Panc1 (cell line): Measurements from ENCODE around the gene WASF3. TPM values are rescaled to one million over a fixed set of nuclear protein-coding genes. Genes with fewer than 3 reads are reported as not detected.

Source experiments
- ATAC-seq: fragments of 200-7000 bp; cut with Tn5 transposase; 2 replicates; pipeline ENCODE4 v1.9.1; 2020; ENCODE audit warnings: mild to moderate bottlenecking, moderate library complexity
- BruUV-seq: library from RNA; stranded (reverse); fragments of 400-500 nt; replicated peaks from 2 replicates; lab custom pipeline; 2021; lab: Mats Ljungman, UMichigan
- CTCF ChIA-PET: fragments of 300-600 bp; sonication (Branson Sonifier 250); formaldehyde crosslinking; loops from one replicate; lab custom pipeline; 2022; ENCODE audit warnings: antibody characterized with exemption; lab: Charles Lee
- POLR2A ChIA-PET: fragments of 300-600 bp; sonication (Branson Sonifier 250); formaldehyde crosslinking; loops from one replicate; lab custom pipeline; 2022; ENCODE audit warnings: antibody characterized with exemption; lab: Charles Lee
- DNase-seq: peaks from one replicate; pipeline ENCODE4 v3.0.0-alpha.2; 2010; ENCODE audit warnings: low read depth, low spot score
- H3K27ac ChIP-seq: 2 replicates; pipeline ENCODE4 v1.5.1; 2011; ENCODE audit warnings: mild to moderate bottlenecking, low read length, inconsistent platforms
- H3K27me3 ChIP-seq: fragments of 200-500 bp; sonication (Bioruptor generic); 2 replicates; pipeline ENCODE4 v1.6.0; 2014; ENCODE audit warnings: low read length, inconsistent platforms; ENCODE audit not compliant: control insufficient read depth, insufficient read depth
- H3K36me3 ChIP-seq: fragments of 200-500 bp; sonication (Bioruptor generic); 2 replicates; pipeline ENCODE4 v1.5.1; 2014; ENCODE audit warnings: inconsistent platforms, mild to moderate bottlenecking, low read length, moderate library complexity; ENCODE audit not compliant: control insufficient read depth, insufficient read depth
- H3K4me1 ChIP-seq: 2 replicates; pipeline ENCODE4 v1.5.1; 2011; ENCODE audit warnings: inconsistent platforms, mild to moderate bottlenecking, low read length, moderate library complexity; ENCODE audit not compliant: control insufficient read depth, insufficient read depth
- H3K4me3 ChIP-seq, 2 experiments: 2 replicates each; pipeline ENCODE4 v1.5.1; 2011 to 2012; ENCODE audit warnings: low read depth in 2 of 2, low read length in 2 of 2, mild to moderate bottlenecking in 2 of 2, inconsistent platforms in 1 of 2, moderate library complexity in 1 of 2
- H3K9me3 ChIP-seq: fragments of 200-500 bp; sonication (Bioruptor generic); 2 replicates; pipeline ENCODE4 v1.5.1; 2014; ENCODE audit warnings: low read depth, mild to moderate bottlenecking, inconsistent platforms, low read length, moderate library complexity; ENCODE audit not compliant: control insufficient read depth, insufficient read depth
- CTCF ChIP-seq: fragments of 450-650 bp; IDR thresholded peaks from 2 replicates; pipeline ENCODE4 v1.5.1; 2017; ENCODE audit warnings: mild to moderate bottlenecking
- POLR2AphosphoS5 ChIP-seq: IDR thresholded peaks from 2 replicates; pipeline ENCODE4 v1.6.1; 2012; ENCODE audit warnings: mild to moderate bottlenecking, low read depth, low read length, moderate library complexity
- REST ChIP-seq, 2 experiments: IDR thresholded peaks; 2 replicates each; pipeline ENCODE4 v1.6.1; 2011 to 2012; ENCODE audit warnings: low read depth in 2 of 2, control low read depth in 1 of 2, low read length in 1 of 2, mild to moderate bottlenecking in 1 of 2, moderate library complexity in 1 of 2; ENCODE audit not compliant: insufficient read depth in 1 of 2
- SIN3A ChIP-seq: IDR thresholded peaks from 2 replicates; pipeline ENCODE4 v1.6.1; 2012; ENCODE audit warnings: low read depth, mild to moderate bottlenecking, low read length, moderate library complexity, borderline replicate concordance; ENCODE audit not compliant: insufficient read depth
- TCF7L2 ChIP-seq: IDR thresholded peaks from 2 replicates; pipeline ENCODE4 v1.6.1; 2011; ENCODE audit warnings: mild to moderate bottlenecking, low read depth, low read length, inconsistent platforms
- in situ Hi-C: cut with HindIII; loops from 2 replicates; pipeline ENCODE4 v1.10.0; 2016; ENCODE audit warnings: low sequenced_read_pairs, low pct_unique_long_range_greater_than_20kb
- intact Hi-C: fragments of 100-400 bp; cut with micrococcal nuclease; formaldehyde crosslinking; loops from one replicate; pipeline ENCODE4 v1.10.0; 2022; ENCODE audit not compliant: unreplicated experiment
- total RNA-seq: library from RNA; stranded (reverse); gene quantifications from one replicate; pipeline ENCODE4 v1.2.1, GENCODE V29; 2021; ENCODE audit not compliant: unreplicated experiment

The WASF3 gene
- total RNA-seq, 1 experiment from 2014 or later = 20.2 TPM

GRCh38 chr13:26596458-26596857, 39.0 kb downstream of the WASF3 start:
- H3K9me3 ChIP-seq = peaks cover 4% of the 10 kb centered on the region
- H3K27me3 ChIP-seq = no peaks in the 10 kb centered on the region
- TF ChIP-seq REST (IDR thresholded peaks at IDR 0.05; ENCODE audit: insufficient read depth in 1 of 2, low read depth in 2 of 2, low read length in 1 of 2) = no peak
- TF ChIP-seq SIN3A = no peak
- no peak for TF ChIP-seq CTCF
- no peak for TF ChIP-seq POLR2AphosphoS5
- TF ChIP-seq TCF7L2 = no peak
- H3K4me3 ChIP-seq = no peak overlapping the region
- H3K27ac ChIP-seq = no peak overlapping the region
- no peaks in the 10 kb centered on the region for H3K36me3 ChIP-seq
- CTCF ChIA-PET = no interaction called here
- intact Hi-C loops = no loop called here
- no TSS peak for BruUV-seq
- no peak for ATAC-seq
- in situ Hi-C loops = no loop called here
- no peak for DNase-seq
- H3K4me1 ChIP-seq = no peaks in the 10 kb centered on the region
- POLR2A ChIA-PET = no interaction called here

GRCh38 chr13:26599403-26599802, 41.9 kb downstream of the WASF3 start:
- no peaks in the 10 kb centered on the region for H3K27me3 ChIP-seq
- intact Hi-C loops = no loop called here
- CTCF ChIA-PET = no interaction called here
- POLR2A ChIA-PET = no interaction called here
- no peaks in the 10 kb centered on the region for H3K4me1 ChIP-seq
- TF ChIP-seq SIN3A (no peak), POLR2AphosphoS5 (no peak), TCF7L2 (no peak)
- H3K27ac ChIP-seq = no peak overlapping the region
- in situ Hi-C loops = no loop called here
- no peak overlapping the region for H3K4me3 ChIP-seq
- ATAC-seq (no peak), DNase-seq (no peak)
- H3K36me3 ChIP-seq = no peaks in the 10 kb centered on the region
- BruUV-seq = no TSS peak
- peaks cover 4% of the 10 kb centered on the region for H3K9me3 ChIP-seq

GRCh38 chr13:26599860-26600259, 42.4 kb downstream of the WASF3 start:
- TF ChIP-seq REST (IDR thresholded peaks at IDR 0.05; ENCODE audit: insufficient read depth in 1 of 2, low read depth in 2 of 2, low read length in 1 of 2) (no peak), TCF7L2 (no peak), POLR2AphosphoS5 (no peak), SIN3A (no peak), CTCF (no peak)
- no peaks in the 10 kb centered on the region for H3K27me3 ChIP-seq
- in situ Hi-C loops = no loop called here
- intact Hi-C loops = no loop called here
- H3K36me3 ChIP-seq = no peaks in the 10 kb centered on the region
- H3K9me3 ChIP-seq = peaks cover 4% of the 10 kb centered on the region
- H3K4me1 ChIP-seq = no peaks in the 10 kb centered on the region
- POLR2A ChIA-PET = no interaction called here
- no TSS peak for BruUV-seq
- DNase-seq (no peak), ATAC-seq (no peak)
- H3K4me3 ChIP-seq = no peak overlapping the region
- CTCF ChIA-PET = no interaction called here
- H3K27ac ChIP-seq = no peak overlapping the region
